Activated gamma-delta T cell treated with Interleukin-2 at 50 U/mL for 16 hours (primary cell): ENCODE data around the gene THAP12.
"Not testable (repeated sequence)": the region's sequence is repeated elsewhere in the genome, so short reads cannot be mapped to it uniquely, and the experiment has no call there.

Experiments used
- DNase-seq: peaks from one replicate; pipeline ENCODE4 v3.0.0-alpha.2; 2020

The THAP12 gene

GRCh38 chr11:76380977-76381719 lies at the start of gene THAP12, which contains the start of gene GVQW3:
TSS of gene THAP12 (minus strand) at chr11:76381132. CDS start at chr11:76380836, 296 bp downstream.
TSS of gene GVQW3 (plus strand) at chr11:76381323. CDS start at chr11:76381829, 506 bp downstream.
- DNase-seq, result peak; percentile 96

DNA sequence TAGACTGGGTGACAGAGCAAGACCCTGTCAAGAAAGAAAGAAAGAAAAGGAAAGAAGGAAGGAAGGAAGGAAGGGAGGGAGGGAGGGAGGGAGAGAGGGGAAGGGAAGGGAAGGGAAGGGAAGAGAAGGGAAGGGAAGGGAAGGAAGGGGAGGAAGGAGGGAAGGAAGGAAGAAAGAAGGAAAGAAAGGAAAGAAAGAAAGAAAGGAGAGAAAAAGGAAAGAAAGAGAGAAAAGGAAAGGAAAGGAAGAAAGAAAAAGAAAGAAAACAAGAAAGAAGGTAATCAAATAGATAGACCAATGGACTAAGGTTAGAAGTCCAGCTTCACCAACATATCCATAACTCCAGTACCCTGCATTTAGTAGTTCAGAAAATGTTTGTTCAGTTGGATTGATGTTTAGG lies 45.7 kb upstream of the THAP12 start:
- no peak for DNase-seq

DNA sequence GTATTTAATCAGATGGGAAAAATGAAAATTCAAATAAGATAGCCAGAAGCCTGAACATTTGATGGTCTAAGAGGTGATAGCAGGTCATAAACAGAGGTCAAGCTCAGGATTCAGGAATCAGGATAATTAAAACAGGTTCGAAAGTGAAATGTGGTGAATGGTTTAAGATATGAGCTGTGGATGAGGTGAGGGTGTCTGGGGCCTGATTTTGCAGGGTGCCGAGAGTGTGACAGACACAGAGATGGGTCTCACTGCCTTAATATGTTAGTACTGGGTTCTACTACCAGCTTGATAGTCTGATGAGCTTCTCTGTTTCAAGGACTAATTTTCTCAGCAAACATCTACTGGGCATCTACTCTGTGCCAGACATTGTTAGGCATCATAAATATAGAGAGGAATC lies 44.0 kb upstream of the THAP12 start:
- no peak for DNase-seq

GRCh38 chr11:76424379-76424778 lies 43.4 kb upstream of the THAP12 start:
- DNase-seq, result no peak

- DNase-seq, result no peak
Measured at GRCh38 chr11:76419896-76420295, 39.0 kb upstream of the THAP12 start.

GRCh38 chr11:76415073-76415472 lies 34.1 kb upstream of the THAP12 start:
- no peak for DNase-seq

DNA sequence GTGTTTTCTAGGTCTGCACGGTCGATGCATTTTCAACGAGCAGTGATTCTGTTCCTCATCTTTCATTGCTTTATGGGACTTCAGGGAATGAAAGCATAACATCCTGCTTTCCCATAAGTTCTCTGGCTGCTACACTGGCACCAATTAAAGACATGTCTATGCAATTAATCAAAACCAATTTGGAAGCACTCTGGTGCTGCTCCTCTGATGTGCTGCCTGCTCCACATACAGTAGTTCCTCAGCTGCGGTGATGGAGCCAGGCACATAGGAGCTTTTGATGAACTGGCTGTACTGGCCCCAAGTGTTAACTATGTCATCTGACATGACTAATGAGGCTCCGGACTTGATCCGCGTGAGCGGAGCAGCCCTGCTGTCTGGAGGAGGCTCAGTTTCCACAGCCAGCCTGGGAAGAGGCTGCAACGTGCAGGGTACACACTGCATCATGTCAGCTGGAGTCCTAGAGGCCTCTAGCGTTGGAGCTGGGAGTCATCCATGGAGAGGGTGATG lies 30.0 kb upstream of the THAP12 start:
- DNase-seq, result no peak

GRCh38 chr11:76408171-76408965 lies 27.4 kb upstream of the THAP12 start:
- no peak for DNase-seq

- no peak for DNase-seq
Measured at GRCh38 chr11:76406359-76406758, 25.4 kb upstream of the THAP12 start.

DNA sequence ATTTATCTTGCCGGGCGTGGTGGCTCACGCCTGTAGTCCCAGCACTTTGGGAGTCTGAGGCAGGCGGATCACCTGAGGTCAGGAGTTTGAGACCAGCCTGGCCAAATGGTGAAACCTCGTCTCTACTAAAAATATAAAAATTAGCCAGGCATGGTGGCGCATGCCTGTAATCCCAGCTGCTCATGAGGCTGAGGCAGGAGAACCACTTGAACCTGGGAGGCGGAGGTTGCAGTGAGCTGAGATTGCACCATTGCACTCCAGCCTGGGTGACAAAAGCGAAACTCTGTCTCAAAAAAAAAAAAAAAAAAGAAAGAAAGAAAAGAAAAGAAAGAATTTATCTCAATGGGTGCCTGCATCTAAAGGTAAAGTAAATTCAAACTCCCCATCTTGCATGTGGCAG lies 20.6 kb upstream of the THAP12 start:
- not testable (repeated sequence) for DNase-seq

DNA sequence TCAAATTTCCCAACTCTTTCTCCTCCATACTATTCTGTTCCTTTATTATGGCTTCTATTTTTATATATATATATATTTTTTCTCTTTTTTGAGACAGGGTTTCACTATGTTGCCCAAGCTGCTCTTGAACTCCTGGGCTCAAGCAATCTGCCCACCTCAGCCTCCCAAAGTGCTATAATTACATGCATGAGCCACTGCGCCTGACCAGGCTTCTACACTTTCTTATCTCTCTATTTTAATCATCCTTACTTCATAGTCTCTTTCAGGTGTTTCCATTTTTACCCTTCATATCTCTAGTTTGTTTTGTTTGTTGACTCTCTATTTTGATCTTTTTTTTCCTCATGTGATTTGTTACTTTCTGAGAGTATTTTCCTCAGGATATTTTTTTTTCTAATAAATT lies 20.0 kb upstream of the THAP12 start:
- DNase-seq, result no peak

DNA sequence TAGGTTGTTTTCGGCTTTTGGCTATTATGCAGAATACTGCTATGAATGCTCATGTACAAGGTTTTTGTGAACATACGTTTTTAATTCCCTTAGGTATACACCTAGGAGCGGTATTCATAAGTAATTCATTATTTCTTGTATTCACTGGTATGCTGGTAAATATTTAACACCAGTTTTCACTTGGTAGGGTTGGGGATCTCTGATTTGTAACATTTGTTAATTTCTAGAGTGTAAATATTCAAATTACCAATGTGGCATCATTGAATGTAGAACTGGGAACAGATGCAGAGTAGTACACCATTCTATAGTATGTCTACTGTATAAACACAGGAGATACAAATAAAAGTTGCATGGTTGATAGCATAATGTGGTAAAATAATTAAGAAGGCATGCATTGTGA lies 16.5 kb upstream of the THAP12 start:
- no peak for DNase-seq

DNA sequence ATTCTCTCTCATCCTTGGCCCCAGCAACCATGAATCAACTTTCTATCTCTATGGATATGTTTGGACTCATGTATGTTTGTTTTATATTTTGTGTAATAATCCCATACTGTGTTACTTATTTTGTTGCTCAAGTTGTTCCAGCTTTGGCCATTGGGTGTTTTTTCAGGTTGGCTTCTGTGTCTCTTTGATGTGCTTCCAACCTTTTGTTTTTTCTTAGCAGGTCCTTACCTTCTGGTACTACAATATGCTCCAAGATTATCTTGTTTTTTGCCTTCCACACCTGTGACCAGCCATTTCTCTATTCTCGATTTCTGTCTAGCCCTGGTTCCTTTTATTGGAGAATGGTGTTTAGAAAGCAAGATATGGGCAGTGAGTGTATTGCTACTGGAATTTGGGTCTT lies 14.4 kb upstream of the THAP12 start:
- no peak for DNase-seq

DNA sequence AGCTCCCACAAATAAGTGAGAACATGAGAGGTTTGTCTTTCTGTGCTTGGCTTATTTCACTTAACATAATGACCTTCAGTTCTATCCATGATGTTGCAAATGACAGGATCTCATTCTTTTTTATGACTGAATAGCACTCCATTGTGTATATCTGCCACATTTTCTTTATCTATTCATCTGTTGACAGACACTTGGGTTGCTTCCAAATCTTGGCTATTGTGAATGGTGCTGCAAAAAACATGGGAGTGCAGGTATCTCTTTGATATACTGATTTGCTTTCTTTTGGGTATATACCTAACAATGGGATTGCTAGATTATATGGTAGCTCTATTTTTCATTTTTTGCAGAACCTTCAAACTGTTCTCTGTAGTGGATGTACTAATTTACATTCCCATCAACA lies 13.5 kb upstream of the THAP12 start:
- DNase-seq, result no peak

GRCh38 chr11:76392870-76393269 lies 11.9 kb upstream of the THAP12 start:
- DNase-seq, result no peak

- DNase-seq, result no peak
Measured at GRCh38 chr11:76391811-76392475, 11.0 kb upstream of the THAP12 start.

DNA sequence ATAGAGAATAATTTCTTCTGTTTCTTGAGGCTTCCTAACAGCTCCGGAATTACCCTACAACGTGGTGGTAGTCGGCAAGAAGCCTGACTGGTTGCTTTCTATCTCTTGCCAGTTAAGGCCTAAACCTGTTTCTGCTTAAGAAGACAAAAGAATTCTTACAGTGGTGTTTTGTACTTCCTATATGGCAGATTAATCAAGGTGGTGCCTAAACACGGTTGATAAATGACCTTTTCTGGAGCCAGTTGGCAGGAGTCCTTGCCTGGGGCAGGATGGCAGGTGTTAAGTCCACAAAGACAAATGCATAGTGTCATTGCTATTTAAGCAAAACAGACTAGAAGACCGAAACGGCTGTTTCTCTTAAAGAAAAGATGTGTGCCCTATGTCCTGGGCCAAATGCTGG lies 10.1 kb upstream of the THAP12 start:
- DNase-seq, result no peak

DNA sequence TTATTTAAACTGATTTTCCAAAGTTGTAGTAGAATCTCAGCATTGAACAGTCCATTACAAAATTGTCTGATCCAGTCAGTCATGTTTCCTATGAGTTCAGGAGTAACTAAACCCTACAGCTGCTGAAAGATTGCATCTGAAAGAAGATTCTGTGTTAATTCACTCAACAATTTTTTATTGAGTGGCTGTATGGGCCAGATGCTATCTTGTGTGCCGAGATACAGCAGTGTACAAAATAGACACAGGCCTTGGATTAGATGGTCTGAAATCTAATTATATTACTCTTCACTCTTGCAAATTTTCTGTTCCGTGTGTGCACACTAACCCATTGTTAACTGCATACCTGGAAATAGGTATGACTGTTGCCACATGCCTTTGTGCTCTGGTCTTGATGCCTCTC lies 7.5 kb upstream of the THAP12 start:
- DNase-seq, result no peak

- DNase-seq, result no peak
Measured at GRCh38 chr11:76385903-76386302, 5.0 kb upstream of the THAP12 start.

GRCh38 chr11:76382209-76382608 lies 1.3 kb upstream of the THAP12 start:
- no peak for DNase-seq

DNA sequence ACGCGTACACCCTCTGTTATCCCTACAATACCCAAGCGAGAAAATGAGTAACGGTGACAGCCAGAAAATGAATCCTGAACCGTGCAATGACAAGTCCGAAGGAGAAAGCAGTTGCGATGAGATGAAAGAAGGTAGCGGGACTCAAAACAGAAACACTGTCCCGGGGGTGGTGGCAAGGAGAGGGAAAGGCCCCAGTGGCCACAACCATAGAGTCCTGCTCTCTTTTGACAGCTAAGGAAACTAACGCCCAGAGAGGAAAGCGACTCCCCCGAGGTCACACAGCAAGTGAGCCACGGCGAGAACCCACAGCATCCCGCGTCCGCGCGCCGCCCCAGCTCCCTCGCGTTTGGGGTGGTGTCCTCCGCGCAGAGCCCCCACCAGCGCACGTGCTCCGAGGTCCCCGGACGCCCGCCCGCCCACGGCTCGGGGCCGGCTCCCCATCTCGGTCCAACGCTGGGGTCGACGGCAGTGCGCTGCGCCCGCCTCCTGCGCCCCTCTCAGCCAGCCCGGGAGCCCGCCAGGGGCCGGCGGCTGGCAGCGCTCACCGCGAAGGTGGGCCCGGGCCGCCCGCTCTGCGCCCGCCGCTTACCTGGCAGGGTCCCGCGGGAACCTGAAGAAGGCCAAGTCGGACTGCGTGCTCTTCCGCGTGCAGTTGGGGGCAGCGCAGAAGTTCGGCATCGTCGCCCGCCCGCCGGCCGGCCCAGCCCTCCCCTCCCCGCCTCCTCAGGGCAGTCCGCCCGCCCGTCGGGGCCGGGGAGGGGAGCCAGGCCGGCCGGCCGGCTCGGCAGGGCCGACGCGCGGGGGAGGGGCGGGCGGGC lies 564 bp downstream of the THAP12 start:
- DNase-seq, result peak; percentile 46

- DNase-seq, result no peak
Measured at GRCh38 chr11:76379807-76380158, 1.1 kb downstream of the THAP12 start.
